Neural cell (in vitro differentiated cells): ENCODE measurements around the gene NPAS2. TPM values are rescaled to one million over a fixed set of nuclear protein-coding genes. Genes with fewer than 3 reads are reported as not detected.

Experiments
- H2AFZ ChIP-seq: fragments of 200-600, 300-800 bp; sonication (generic), shearing (Covaris generic); 2 replicates; pipeline ENCODE4 v1.6.0; 2014; ENCODE audit warnings: low read depth, mild to moderate bottlenecking, antibody characterized with exemption, low read length, moderate library complexity
- H3F3A ChIP-seq: fragments of 200-600 bp; shearing (Covaris generic); 2 replicates; pipeline ENCODE4 v1.6.1; 2016; ENCODE audit warnings: mild to moderate bottlenecking, moderate library complexity, mixed read lengths, antibody characterized with exemption, low read length; ENCODE audit not compliant: insufficient read depth, poor library complexity, severe bottlenecking
- H3K27ac ChIP-seq: fragments of 200-600, 300-800 bp; sonication (generic), shearing (Covaris generic); 2 replicates; pipeline ENCODE4 v1.5.1; 2014; ENCODE audit warnings: mild to moderate bottlenecking, low read length, moderate library complexity
- H3K27me3 ChIP-seq: fragments of 300-800, 200-600 bp; sonication (generic), shearing (Covaris generic); 2 replicates; pipeline ENCODE4 v1.6.0; 2014; ENCODE audit warnings: mild to moderate bottlenecking, low read depth, low read length, moderate library complexity; ENCODE audit not compliant: insufficient read depth
- H3K36me3 ChIP-seq: fragments of 300-800, 200-600 bp; sonication (generic), shearing (Covaris generic); 2 replicates; pipeline ENCODE4 v1.5.1; 2014; ENCODE audit warnings: mild to moderate bottlenecking, antibody characterized with exemption, low read length, moderate library complexity; ENCODE audit not compliant: insufficient read depth
- H3K4me2 ChIP-seq: fragments of 300-800, 200-600 bp; sonication (generic), shearing (Covaris generic); 2 replicates; pipeline ENCODE4 v1.6.0; 2014; ENCODE audit warnings: mild to moderate bottlenecking, low read length
- H3K4me3 ChIP-seq: fragments of 300-800, 200-600 bp; sonication (generic), shearing (Covaris generic); 2 replicates; pipeline ENCODE4 v1.5.1; 2014; ENCODE audit warnings: mild to moderate bottlenecking, low read length, moderate library complexity
- H3K79me2 ChIP-seq: fragments of 200-600 bp; shearing (Covaris generic); replicated peaks from 2 replicates; pipeline ENCODE4 v1.6.0; 2014; ENCODE audit warnings: mild to moderate bottlenecking, low read length, moderate library complexity; ENCODE audit not compliant: insufficient read depth
- H3K9ac ChIP-seq: fragments of 300-800, 200-600 bp; sonication (generic), shearing (Covaris generic); 2 replicates; pipeline ENCODE4 v1.6.1; 2016; ENCODE audit warnings: mild to moderate bottlenecking, low read length, mixed read lengths
- H3K9me2 ChIP-seq: fragments of 200-600 bp; shearing (Covaris generic); 2 replicates; pipeline ENCODE4 v1.6.1; 2016; ENCODE audit warnings: mild to moderate bottlenecking, low read length, mixed read lengths; ENCODE audit not compliant: insufficient read depth
- H3K9me3 ChIP-seq: fragments of 200-600, 300-800 bp; sonication (generic), shearing (Covaris generic); 2 replicates; pipeline ENCODE4 v1.6.1; 2016; ENCODE audit warnings: mild to moderate bottlenecking, mixed run types, low read length, moderate library complexity, mixed read lengths
- H4K20me1 ChIP-seq: fragments of 200-600 bp; shearing (Covaris generic); 2 replicates; pipeline ENCODE4 v1.6.1; 2016; ENCODE audit warnings: mild to moderate bottlenecking, mixed run types; ENCODE audit not compliant: insufficient read depth
- CTCF ChIP-seq: fragments of 450-650 bp; IDR thresholded peaks from 2 replicates; pipeline ENCODE4 v1.5.1; 2014; ENCODE audit warnings: antibody characterized with exemption, mild to moderate bottlenecking, moderate library complexity; ENCODE audit not compliant: poor library complexity, severe bottlenecking
- EP300 ChIP-seq: fragments of 450-650 bp; conservative IDR thresholded peaks from 2 replicates; pipeline ENCODE4 v1.6.1; 2014; ENCODE audit warnings: antibody characterized with exemption, mild to moderate bottlenecking, moderate library complexity; ENCODE audit not compliant: poor library complexity, severe bottlenecking
- EZH2 ChIP-seq: fragments of 200-600, 300-800 bp; shearing (Covaris generic), sonication (generic); IDR thresholded peaks from 2 replicates; pipeline ENCODE4 v1.6.1; 2014; ENCODE audit warnings: antibody characterized with exemption, low read length, borderline replicate concordance, mild to moderate bottlenecking; ENCODE audit not compliant: insufficient read depth, poor library complexity, severe bottlenecking
- MXI1 ChIP-seq: fragments of 450-650 bp; conservative IDR thresholded peaks from 2 replicates; pipeline ENCODE4 v1.6.1; 2014; ENCODE audit warnings: antibody characterized with exemption, mild to moderate bottlenecking; ENCODE audit not compliant: poor library complexity, severe bottlenecking
- POLR2AphosphoS5 ChIP-seq: IDR thresholded peaks from 2 replicates; pipeline ENCODE4 v1.6.1; 2012
- RAD21 ChIP-seq: fragments of 450-650 bp; conservative IDR thresholded peaks from 2 replicates; pipeline ENCODE4 v1.6.1; 2014; ENCODE audit warnings: antibody characterized with exemption, mild to moderate bottlenecking, moderate library complexity
- REST ChIP-seq: IDR thresholded peaks from 2 replicates; pipeline ENCODE4 v1.6.1; 2012; ENCODE audit warnings: borderline replicate concordance
- SMC3 ChIP-seq: fragments of 450-650 bp; conservative IDR thresholded peaks from 2 replicates; pipeline ENCODE4 v1.6.1; 2014; ENCODE audit warnings: antibody characterized with exemption, mild to moderate bottlenecking, moderate library complexity; ENCODE audit not compliant: poor library complexity
- TAF1 ChIP-seq: IDR thresholded peaks from 2 replicates; pipeline ENCODE4 v1.6.1; 2012; ENCODE audit warnings: low read depth
- polyA plus RNA-seq: library from polyadenylated mRNA; depleted of rRNA; stranded (reverse); fragments of >200 nt; gene quantifications from 2 replicates; pipeline ENCODE4 v1.2.3, GENCODE V29; 2014

Gene NPAS2
- polyA plus RNA-seq, 1 donor from 2014 or later, result 2.1 TPM

GRCh38 chr2:100999995-101000394 is 180.1 kb downstream of the NPAS2 start:
- no peak overlapping the region for H3K4me3 ChIP-seq
- no peak overlapping the region for H3K27ac ChIP-seq
- H3K27me3 ChIP-seq, result no peaks in the 10 kb centered on the region
- no peak overlapping the region for H3K9ac ChIP-seq
- H3K36me3 ChIP-seq, result no peaks in the 10 kb centered on the region
- peaks cover 20% of the 10 kb centered on the region for H3K79me2 ChIP-seq
- H3K9me2 ChIP-seq, result no peaks in the 10 kb centered on the region
- no peaks in the 10 kb centered on the region for H3K9me3 ChIP-seq
- no peak for TF ChIP-seq POLR2AphosphoS5
- no peak for TF ChIP-seq RAD21
- no peak for TF ChIP-seq TAF1
- no peak for TF ChIP-seq CTCF
- no peak for TF ChIP-seq EZH2
- TF ChIP-seq REST, result no peak
- TF ChIP-seq MXI1, result no peak
- TF ChIP-seq EP300, result no peak
- no peak for TF ChIP-seq SMC3
- no peaks in the 10 kb centered on the region for H3F3A ChIP-seq
- H3K4me2 ChIP-seq, result no peak overlapping the region
- no peaks in the 10 kb centered on the region for H4K20me1 ChIP-seq
- no peak overlapping the region for H2AFZ ChIP-seq

GRCh38 chr2:101001691-101002561 is 182.0 kb downstream of the NPAS2 start, which contains the start of gene RPL31:
Gene RPL31 (plus strand): TSS chr2:101002289. CDS start chr2:101002702, 413 bp downstream.
- no peaks in the 10 kb centered on the region for H3F3A ChIP-seq
- peaks cover 20% of the 10 kb centered on the region for H3K79me2 ChIP-seq
- no peaks in the 10 kb centered on the region for H4K20me1 ChIP-seq
- H3K4me3 ChIP-seq, result peak within 1 kb of the TSS; percentile 93
- H3K9ac ChIP-seq, result peak within 1 kb of the TSS; percentile 85
- peak within 1 kb of the TSS; percentile 100 for H2AFZ ChIP-seq
- no peaks in the 10 kb centered on the region for H3K9me2 ChIP-seq
- peak within 1 kb of the TSS; percentile 81 for H3K27ac ChIP-seq
- H3K36me3 ChIP-seq, result no peaks in the 10 kb centered on the region
- no peaks in the 10 kb centered on the region for H3K9me3 ChIP-seq
- H3K27me3 ChIP-seq, result no peaks in the 10 kb centered on the region
- H3K4me2 ChIP-seq, result peak within 1 kb of the TSS; percentile 86
- TF ChIP-seq RAD21 (no peak), MXI1 (peak; percentile 79), REST (peak; percentile 100), TAF1 (peak; percentile 100), CTCF (peak; percentile 21), EZH2 (no peak), EP300 (peak; percentile 65), POLR2AphosphoS5 (peak; percentile 97), SMC3 (peak; percentile 28)
